Naive B cell (primary cell): ENCODE results near the gene PVALEF. TPM values are rescaled to one million over a fixed set of nuclear protein-coding genes. Genes with fewer than 3 reads are reported as not detected.

Experiments
- ATAC-seq, 2 donors: fragments of 150-1000 bp; cut with Tn5 transposase; 2 replicates each; pipeline ENCODE4 v1.10.0; 2021; ENCODE audit warnings: low read depth in 2 of 2, mild to moderate bottlenecking in 2 of 2, moderate library complexity in 2 of 2
- DNase-seq: peaks from one replicate; pipeline ENCODE4 v3.0.0; 2022
- H3K27ac Mint-ChIP-seq, 6 donors: one replicate each; pipeline ENCODE4 v1.8.0; 2020 to 2022; ENCODE audit warnings: mild to moderate bottlenecking in 6 of 6, mixed read lengths in 6 of 6, moderate library complexity in 5 of 6, inconsistent platforms in 2 of 6
- H3K27me3 Mint-ChIP-seq, 3 donors: one replicate each; pipeline ENCODE4 v1.8.0; 2021 to 2022; ENCODE audit warnings: mixed read lengths in 3 of 3, mild to moderate bottlenecking in 1 of 3
- H3K36me3 Mint-ChIP-seq, 2 donors: one replicate each; pipeline ENCODE4 v1.8.0; 2020 to 2022; ENCODE audit warnings: mixed read lengths in 2 of 2, inconsistent platforms in 1 of 2, mild to moderate bottlenecking in 1 of 2
- H3K4me1 Mint-ChIP-seq, 3 donors: one replicate each; pipeline ENCODE4 v1.8.0; 2020 to 2022; ENCODE audit warnings: mixed read lengths in 3 of 3, inconsistent platforms in 1 of 3, mild to moderate bottlenecking in 1 of 3, moderate library complexity in 1 of 3
- H3K4me3 Mint-ChIP-seq, 8 donors: one replicate each; pipeline ENCODE4 v1.8.0; 2020 to 2022; ENCODE audit warnings: mild to moderate bottlenecking in 8 of 8, mixed read lengths in 8 of 8, moderate library complexity in 8 of 8, inconsistent platforms in 2 of 8
- H3K9me3 Mint-ChIP-seq, 7 donors: one replicate each; pipeline ENCODE4 v1.8.0; 2020 to 2022; ENCODE audit warnings: mixed read lengths in 7 of 7, mild to moderate bottlenecking in 5 of 7, inconsistent platforms in 2 of 7, moderate library complexity in 1 of 7
- polyA plus RNA-seq, 6 donors: library from polyadenylated mRNA; unstranded; fragments of 300-500 nt; fragmentation: Illumina TruSeq; gene quantifications; one replicate each; pipeline ENCODE4 v1.2.3, GENCODE V29; 2021; ENCODE audit warnings: low read depth in 6 of 6

Gene PVALEF
- polyA plus RNA-seq, 6 donors from 2014 or later, result not detected

GRCh38 chr17:81123052-81124048 is 42.0 kb upstream of the PVALEF start:
- no peaks in the 10 kb centered on the region for H3K36me3 Mint-ChIP-seq
- H3K4me1 Mint-ChIP-seq, result peaks cover 4 to 11% (median 11%) of the 10 kb centered on the region in 3 donors
- no peaks in the 10 kb centered on the region for H3K9me3 Mint-ChIP-seq

GRCh38 chr17:81124377-81124776 is 40.9 kb upstream of the PVALEF start:
- Mint-ChIP-seq H3K4me3 (no peak overlapping the region), H3K27me3 (no peaks in the 10 kb centered on the region), H3K27ac (no peak overlapping the region), H3K9me3 (no peaks in the 10 kb centered on the region), H3K4me1 (peaks cover 0 to 5% (median 4%) of the 10 kb centered on the region in 3 donors), H3K36me3 (no peaks in the 10 kb centered on the region)
- ATAC-seq (no peak), DNase-seq (no peak)

More at GRCh38 chr17:81123052-81124048, 42.0 kb upstream of the PVALEF start:
- H3K4me3 Mint-ChIP-seq, result no peak overlapping the region
- no peak for DNase-seq
- ATAC-seq, result no peak
- peaks cover 0 to 6% (median 4%) of the 10 kb centered on the region in 3 donors for H3K27me3 Mint-ChIP-seq
- peak overlapping the region in 1 of 6 donors; percentile 44 for H3K27ac Mint-ChIP-seq

- DNase-seq (no peak), ATAC-seq (no peak)
- Mint-ChIP-seq H3K9me3 (no peaks in the 10 kb centered on the region), H3K4me1 (no peaks in the 10 kb centered on the region), H3K27ac (no peak overlapping the region), H3K27me3 (no peaks in the 10 kb centered on the region), H3K36me3 (no peaks in the 10 kb centered on the region), H3K4me3 (no peak overlapping the region)
These were observed 39.7 kb upstream of the PVALEF start for GRCh38 chr17:81125573-81126081.

GRCh38 chr17:81126281-81127132 is 38.8 kb upstream of the PVALEF start:
- Mint-ChIP-seq H3K27me3 (no peaks in the 10 kb centered on the region), H3K4me3 (no peak overlapping the region), H3K4me1 (no peaks in the 10 kb centered on the region), H3K36me3 (no peaks in the 10 kb centered on the region), H3K9me3 (no peaks in the 10 kb centered on the region), H3K27ac (peak overlapping the region in 1 of 6 donors; percentile 47)
- DNase-seq, result no peak
- no peak for ATAC-seq

- Mint-ChIP-seq H3K27ac (no peak overlapping the region), H3K4me1 (no peaks in the 10 kb centered on the region), H3K4me3 (no peak overlapping the region), H3K9me3 (no peaks in the 10 kb centered on the region), H3K36me3 (no peaks in the 10 kb centered on the region), H3K27me3 (no peaks in the 10 kb centered on the region)
- no peak for ATAC-seq
- DNase-seq, result no peak
These were observed 38.2 kb upstream of the PVALEF start for GRCh38 chr17:81127133-81127455.

- Mint-ChIP-seq H3K9me3 (no peaks in the 10 kb centered on the region), H3K4me3 (no peak overlapping the region), H3K27me3 (no peaks in the 10 kb centered on the region), H3K27ac (no peak overlapping the region), H3K4me1 (no peaks in the 10 kb centered on the region), H3K36me3 (no peaks in the 10 kb centered on the region)
- DNase-seq, result no peak
- ATAC-seq, result no peak
These were observed 37.7 kb upstream of the PVALEF start for GRCh38 chr17:81127526-81128177.

GRCh38 chr17:81128338-81128737 is 37.0 kb upstream of the PVALEF start:
- Mint-ChIP-seq H3K4me1 (no peaks in the 10 kb centered on the region), H3K4me3 (no peak overlapping the region), H3K27ac (no peak overlapping the region), H3K9me3 (no peaks in the 10 kb centered on the region), H3K36me3 (no peaks in the 10 kb centered on the region), H3K27me3 (no peaks in the 10 kb centered on the region)
- ATAC-seq (no peak), DNase-seq (no peak)

- no peaks in the 10 kb centered on the region for H3K4me1 Mint-ChIP-seq
- no peak for DNase-seq
- no peaks in the 10 kb centered on the region for H3K36me3 Mint-ChIP-seq
- no peaks in the 10 kb centered on the region for H3K27me3 Mint-ChIP-seq
- H3K9me3 Mint-ChIP-seq, result no peaks in the 10 kb centered on the region
- H3K4me3 Mint-ChIP-seq, result no peak overlapping the region
- no peak for ATAC-seq
- no peak overlapping the region for H3K27ac Mint-ChIP-seq
These were observed 36.5 kb upstream of the PVALEF start for GRCh38 chr17:81128774-81129173.

GRCh38 chr17:81129289-81129688 is 36.0 kb upstream of the PVALEF start:
- DNase-seq (no peak), ATAC-seq (no peak)
- no peak overlapping the region for H3K4me3 Mint-ChIP-seq
- H3K4me1 Mint-ChIP-seq, result no peaks in the 10 kb centered on the region
- H3K36me3 Mint-ChIP-seq, result no peaks in the 10 kb centered on the region
- H3K9me3 Mint-ChIP-seq, result no peaks in the 10 kb centered on the region
- no peaks in the 10 kb centered on the region for H3K27me3 Mint-ChIP-seq
- no peak overlapping the region for H3K27ac Mint-ChIP-seq

GRCh38 chr17:81129711-81130367 is 35.5 kb upstream of the PVALEF start:
- H3K27ac Mint-ChIP-seq, result no peak overlapping the region

GRCh38 chr17:81130385-81131361 is 34.6 kb upstream of the PVALEF start:
- Mint-ChIP-seq H3K36me3 (no peaks in the 10 kb centered on the region), H3K27ac (no peak overlapping the region), H3K4me3 (no peak overlapping the region), H3K4me1 (no peaks in the 10 kb centered on the region), H3K27me3 (no peaks in the 10 kb centered on the region), H3K9me3 (no peaks in the 10 kb centered on the region)
- DNase-seq (no peak), ATAC-seq (no peak)

More at GRCh38 chr17:81129711-81130367, 35.5 kb upstream of the PVALEF start:
- ATAC-seq, result no peak
- H3K36me3 Mint-ChIP-seq, result no peaks in the 10 kb centered on the region
- H3K27me3 Mint-ChIP-seq, result no peaks in the 10 kb centered on the region
- no peaks in the 10 kb centered on the region for H3K9me3 Mint-ChIP-seq
- no peak overlapping the region for H3K4me3 Mint-ChIP-seq
- no peaks in the 10 kb centered on the region for H3K4me1 Mint-ChIP-seq
- DNase-seq, result no peak
